Sigmoid colon (tissue), 4 donors: Measurements from ENCODE around the gene FAM186B.

Experiments
- CTCF ChIP-seq, 4 experiments: fragments of 450-650 bp in 3 of 4; fragments of 200-600 bp in 1 of 4; IDR thresholded peaks; one replicate each; pipeline ENCODE4 v1.5.1; 2016 to 2019; ENCODE audit warnings: antibody characterized with exemption in 4 of 4, mild to moderate bottlenecking in 3 of 4, moderate library complexity in 2 of 4
- EP300 ChIP-seq, 4 donors: sonication (generic); formaldehyde crosslinking; IDR thresholded peaks; one replicate each; pipeline ENCODE4 v1.6.1; 2017; ENCODE audit warnings: antibody characterized with exemption in 4 of 4
- POLR2A ChIP-seq, 2 donors: fragments of 450-650 bp; IDR thresholded peaks; one replicate each; pipeline ENCODE4 v1.6.1; 2016; ENCODE audit warnings: antibody characterized with exemption in 2 of 2, mild to moderate bottlenecking in 2 of 2, moderate library complexity in 2 of 2

GRCh38 chr12:49543914-49544815 is 61.3 kb downstream of the FAM186B start:
- TF ChIP-seq POLR2A (IDR thresholded peaks at IDR 0.05) (no peak), CTCF (IDR thresholded peaks at IDR 0.05) (no peak), EP300 (IDR thresholded peaks at IDR 0.05) (no peak)
